H1 (cell line): ENCODE measurements around the gene LINGO4. TPM values are rescaled to one million over a fixed set of nuclear protein-coding genes. Genes with fewer than 3 reads are reported as not detected.

Experiments
- CTCF ChIA-PET: fragments of 300-600 bp; sonication (Branson Sonifier 250); formaldehyde crosslinking; loops from one replicate; lab custom pipeline; 2021; ENCODE audit not compliant: partially characterized antibody; lab: Charles Lee
- POLR2A ChIA-PET: fragments of 300-600 bp; sonication (Branson Sonifier 250); formaldehyde crosslinking; loops from one replicate; lab custom pipeline; 2021; ENCODE audit warnings: inconsistent platforms; ENCODE audit not compliant: partially characterized antibody; lab: Charles Lee
- DNase-seq, 2 experiments: peaks; one replicate each; pipeline versions ENCODE4 v3.0.0 to v3.0.0-alpha.2; 2010 to 2022; ENCODE audit warnings: low spot score in 2 of 2, low read depth in 1 of 2, mixed read lengths in 1 of 2
- FAIRE-seq: peaks from 2 replicates; lab custom pipeline; 2011; peaks lifted over from hg19 to GRCh38; lab: Jason Lieb, UNC
- H2AFZ ChIP-seq: 2 replicates; pipeline ENCODE4 v1.8.1; 2012; ENCODE audit warnings: low read length, inconsistent platforms
- H2AK5ac ChIP-seq: 2 replicates; pipeline ENCODE4 v1.6.1; 2013; ENCODE audit warnings: low read depth, low read length
- H2BK120ac ChIP-seq: replicated peaks from 2 replicates; pipeline ENCODE3; 2013; ENCODE audit warnings: low read depth, low read length, inconsistent platforms
- H2BK12ac ChIP-seq: 2 replicates; pipeline ENCODE4 v1.6.1; 2013; ENCODE audit warnings: low read depth, low read length
- H2BK15ac ChIP-seq: 2 replicates; pipeline ENCODE4 v1.6.1; 2013; ENCODE audit warnings: low read length
- H2BK20ac ChIP-seq: 2 replicates; pipeline ENCODE4 v1.6.1; 2013; ENCODE audit warnings: low read length
- H2BK5ac ChIP-seq: 2 replicates; pipeline ENCODE4 v1.6.1; 2013; ENCODE audit warnings: low read depth, low read length
- H3K14ac ChIP-seq: 2 replicates; pipeline ENCODE4 v1.6.1; 2013; ENCODE audit warnings: inconsistent platforms; ENCODE audit not compliant: insufficient read length
- H3K18ac ChIP-seq: 2 replicates; pipeline ENCODE4 v1.6.1; 2013; ENCODE audit warnings: low read length; ENCODE audit errors: extremely low read depth
- H3K23ac ChIP-seq: 2 replicates; pipeline ENCODE4 v1.6.1; 2013; ENCODE audit warnings: inconsistent platforms; ENCODE audit not compliant: insufficient read length
- H3K23me2 ChIP-seq: 2 replicates; pipeline ENCODE4 v1.6.1; 2013; ENCODE audit warnings: low read depth, low read length
- H3K27ac ChIP-seq: 2 replicates; pipeline ENCODE4 v1.6.1; 2011; ENCODE audit warnings: low read depth, low read length, inconsistent platforms
- H3K27me3 ChIP-seq, 4 experiments: replicated peaks in 1 of 4; 1 replicate in 1 of 4; 2 replicates in 3 of 4; pipeline versions ENCODE4 v1.6.1 to v1.8.1; 2011 to 2013; ENCODE audit warnings: low read length in 3 of 4, mild to moderate bottlenecking in 3 of 4, inconsistent platforms in 2 of 4, mixed read lengths in 2 of 4, moderate library complexity in 1 of 4; ENCODE audit not compliant: control insufficient read depth in 3 of 4, insufficient read depth in 3 of 4; ENCODE audit errors: extremely low read depth in 1 of 4
- H3K36me3 ChIP-seq, 4 experiments: 2 replicates each; pipeline versions ENCODE4 v1.6.1 to v1.8.1; 2011 to 2013; ENCODE audit warnings: mild to moderate bottlenecking in 4 of 4, low read length in 3 of 4, moderate library complexity in 2 of 4, control low read depth in 1 of 4, inconsistent platforms in 1 of 4; ENCODE audit not compliant: insufficient read depth in 4 of 4, control insufficient read depth in 2 of 4
- H3K4ac ChIP-seq: replicated peaks from 2 replicates; pipeline ENCODE3; 2013; ENCODE audit warnings: low read length, low read depth, mixed read lengths, inconsistent platforms; ENCODE audit not compliant: insufficient read length
- H3K4me1 ChIP-seq, 4 experiments: replicated peaks in 1 of 4; 1 replicate in 1 of 4; 2 replicates in 3 of 4; pipeline versions ENCODE4 v1.6.1 to v1.8.1; 2011 to 2013; ENCODE audit warnings: low read length in 3 of 4, inconsistent platforms in 2 of 4, mixed read lengths in 1 of 4; ENCODE audit not compliant: insufficient read depth in 4 of 4, control insufficient read depth in 3 of 4
- H3K4me2 ChIP-seq, 2 experiments: 2 replicates each; pipeline versions ENCODE4 v1.6.1 to v1.8.1; 2011 to 2013; ENCODE audit warnings: low read depth in 2 of 2, low read length in 2 of 2, control low read depth in 1 of 2, inconsistent platforms in 1 of 2, mild to moderate bottlenecking in 1 of 2; ENCODE audit not compliant: insufficient read depth in 1 of 2
- H3K4me3 ChIP-seq, 4 experiments: fragments of 200-600, 300-600 bp in 1 of 4; sonication (generic), shearing (Covaris generic), sonication (Bioruptor Twin) in 1 of 4; 2 replicates each; pipeline versions ENCODE4 v1.5.1 to v1.8.1; 2011 to 2016; ENCODE audit warnings: low read length in 4 of 4, low read depth in 3 of 4, control low read depth in 2 of 4, inconsistent platforms in 2 of 4, mild to moderate bottlenecking in 2 of 4, mixed read lengths in 1 of 4, moderate library complexity in 1 of 4; ENCODE audit not compliant: insufficient read depth in 2 of 4; ENCODE audit errors: extremely low read depth in 1 of 4
- H3K56ac ChIP-seq: replicated peaks from 2 replicates; pipeline ENCODE3; 2013; ENCODE audit warnings: low read depth, mild to moderate bottlenecking, mixed read lengths, low read length, inconsistent platforms; ENCODE audit not compliant: insufficient read length
- H3K79me1 ChIP-seq: 2 replicates; pipeline ENCODE4 v1.6.1; 2013; ENCODE audit warnings: low read depth, low read length, control low read depth
- H3K79me2 ChIP-seq, 2 experiments: 2 replicates each; pipeline versions ENCODE4 v1.6.1 to v1.8.1; 2012 to 2013; ENCODE audit warnings: low read length in 2 of 2, mild to moderate bottlenecking in 2 of 2, inconsistent platforms in 1 of 2; ENCODE audit not compliant: insufficient read depth in 2 of 2, control insufficient read depth in 1 of 2
- H3K9ac ChIP-seq, 4 experiments: replicated peaks in 1 of 4; 1 replicate in 1 of 4; 2 replicates in 3 of 4; pipeline versions ENCODE4 v1.6.1 to v1.8.1; 2011 to 2013; ENCODE audit warnings: low read depth in 3 of 4, low read length in 3 of 4, control low read depth in 2 of 4, mild to moderate bottlenecking in 2 of 4, moderate library complexity in 2 of 4, inconsistent platforms in 1 of 4; ENCODE audit errors: extremely low read depth in 1 of 4
- H3K9me3 ChIP-seq, 2 experiments: 2 replicates each; pipeline versions ENCODE4 v1.6.1 to v1.8.1; 2012 to 2013; ENCODE audit warnings: mild to moderate bottlenecking in 2 of 2, moderate library complexity in 2 of 2, control low read depth in 1 of 2, inconsistent platforms in 1 of 2, low read depth in 1 of 2, low read length in 1 of 2, mixed read lengths in 1 of 2; ENCODE audit not compliant: insufficient read depth in 2 of 2
- H4K20me1 ChIP-seq, 2 experiments: replicated peaks in 1 of 2; 2 replicates each; pipeline versions ENCODE3 to v1.8.1; 2011 to 2013; ENCODE audit warnings: inconsistent platforms in 2 of 2, low read length in 2 of 2, mild to moderate bottlenecking in 1 of 2; ENCODE audit not compliant: insufficient read depth in 2 of 2, control insufficient read depth in 1 of 2
- H4K5ac ChIP-seq: 2 replicates; pipeline ENCODE4 v1.6.1; 2013; ENCODE audit warnings: low read length, low read depth, mixed read lengths, inconsistent platforms; ENCODE audit not compliant: insufficient read length
- H4K8ac ChIP-seq: 2 replicates; pipeline ENCODE4 v1.8.0; 2013; ENCODE audit warnings: mild to moderate bottlenecking, moderate library complexity, low read length, inconsistent platforms; ENCODE audit not compliant: insufficient read depth; ENCODE audit errors: extremely low read depth
- H4K91ac ChIP-seq: replicated peaks from 2 replicates; pipeline ENCODE3; 2013; ENCODE audit warnings: low read length, mixed read lengths, inconsistent platforms; ENCODE audit not compliant: insufficient read length
- BCL11A ChIP-seq, 2 experiments: IDR thresholded peaks; one replicate each; pipeline ENCODE4 v1.6.1; 2011; ENCODE audit warnings: low read depth in 2 of 2, low read length in 2 of 2, mild to moderate bottlenecking in 2 of 2
- CREB1 ChIP-seq: IDR thresholded peaks from 2 replicates; pipeline ENCODE4 v1.6.1; 2012; ENCODE audit warnings: inconsistent platforms
- CTBP2 ChIP-seq: IDR thresholded peaks from 2 replicates; pipeline ENCODE4 v1.7.0; 2011; ENCODE audit warnings: borderline replicate concordance, mild to moderate bottlenecking, moderate library complexity, mixed read lengths, low read length; ENCODE audit not compliant: insufficient read depth, insufficient read length
- GABPA ChIP-seq: IDR thresholded peaks from 2 replicates; pipeline ENCODE4 v1.6.1; 2011; ENCODE audit warnings: mild to moderate bottlenecking, low read length, moderate library complexity, borderline replicate concordance; ENCODE audit not compliant: insufficient read depth
- KDM1A ChIP-seq: fragments of 200-600, 300-600 bp; sonication (generic); IDR thresholded peaks from 2 replicates; pipeline ENCODE4 v1.7.1; 2016; ENCODE audit warnings: mild to moderate bottlenecking, low read length, borderline replicate concordance
- KDM5A ChIP-seq: fragments of 200-600 bp; IDR thresholded peaks from 2 replicates; pipeline ENCODE4 v1.7.1; 2012; ENCODE audit warnings: mild to moderate bottlenecking, low read length, inconsistent platforms, mixed read lengths
- NRF1 ChIP-seq: IDR thresholded peaks from 2 replicates; pipeline ENCODE4 v1.6.1; 2011; ENCODE audit warnings: mild to moderate bottlenecking, low read depth, low read length, improper control_type of control experiment
- RFX5 ChIP-seq: IDR thresholded peaks from 2 replicates; pipeline ENCODE4 v1.6.1; 2011; ENCODE audit warnings: low read depth, low read length, improper control_type of control experiment, borderline replicate concordance
- SIN3A ChIP-seq, 2 experiments: IDR thresholded peaks in 1 of 2; conservative IDR thresholded peaks in 1 of 2; 2 replicates each; pipeline ENCODE4 v1.6.1; 2011 to 2012; ENCODE audit warnings: low read length in 2 of 2, improper control_type of control experiment in 1 of 2, low read depth in 1 of 2, mild to moderate bottlenecking in 1 of 2
- SIRT6 ChIP-seq: IDR thresholded peaks from one replicate; pipeline ENCODE4 v1.7.1; 2012; ENCODE audit warnings: low read length, inconsistent platforms
- SRF ChIP-seq: IDR thresholded peaks from 2 replicates; pipeline ENCODE4 v1.6.1; 2011; ENCODE audit warnings: mild to moderate bottlenecking, low read depth, low read length, moderate library complexity
- SUZ12 ChIP-seq: fragments of 200-600 bp; sonication (generic); IDR thresholded peaks from 2 replicates; pipeline ENCODE4 v1.6.1; 2012; ENCODE audit warnings: mild to moderate bottlenecking, inconsistent platforms, low read length, moderate library complexity, mixed read lengths
- TAF1 ChIP-seq: IDR thresholded peaks from 2 replicates; pipeline ENCODE4 v1.6.1; 2011; ENCODE audit warnings: mild to moderate bottlenecking, low read depth, low read length
- TBP ChIP-seq: IDR thresholded peaks from 2 replicates; pipeline ENCODE4 v1.6.1; 2011; ENCODE audit warnings: low read depth, low read length, improper control_type of control experiment
- TCF12 ChIP-seq: IDR thresholded peaks from 2 replicates; pipeline ENCODE4 v1.6.1; 2011; ENCODE audit warnings: low read depth, mild to moderate bottlenecking, low read length
- WGBS, 2 experiments: shearing (Covaris generic) in 1 of 2; methylation state at CpG; one replicate each; pipeline versions ENCODE4 v1.1.6 to v1.1.7; 2013 to 2015; ENCODE audit warnings: low lambda C conversion rate in 2 of 2, mixed read lengths in 2 of 2, inconsistent platforms in 1 of 2, low coverage in 1 of 2, missing lambda C conversion rate in 1 of 2; ENCODE audit not compliant: insufficient replicate concordance in 2 of 2, insufficient coverage in 1 of 2, insufficient read length in 1 of 2; ENCODE audit errors: extremely low coverage in 1 of 2, missing lambda C conversion rate in 1 of 2; 5-methylcytosine and 5-hydroxymethylcytosine counted together
- polyA plus RNA-seq, 7 experiments: library from polyadenylated mRNA; depleted of rRNA in 3 of 7; stranded (reverse) in 5 of 7; unstranded in 2 of 7; fragments of >200 nt in 5 of 7; fragments of 200-250 nt in 2 of 7; gene quantifications; 1 replicate in 5 of 7; 2 replicates in 1 of 7; 4 replicates in 1 of 7; pipeline versions ENCODE4 v1.2.1 to v1.2.3, GENCODE V29; 2011 to 2013; ENCODE audit warnings: missing spikeins in 2 of 7, mixed read lengths in 2 of 7
- total RNA-seq: library from RNA; stranded (reverse); fragmentation: NEBNext Ultra II Directional; extraction: Animal tissue kit (Norgen Biotek cat#: 25700); gene quantifications from 2 replicates; pipeline ENCODE4 v1.2.1, GENCODE V29; 2021

Gene LINGO4
- total and polyA plus RNA-seq, 2 of the 8 experiments (the other 6 are each of a cell fraction or from before 2014, with no cell fraction given) = 0.03 TPM; not detected in 1

DNA sequence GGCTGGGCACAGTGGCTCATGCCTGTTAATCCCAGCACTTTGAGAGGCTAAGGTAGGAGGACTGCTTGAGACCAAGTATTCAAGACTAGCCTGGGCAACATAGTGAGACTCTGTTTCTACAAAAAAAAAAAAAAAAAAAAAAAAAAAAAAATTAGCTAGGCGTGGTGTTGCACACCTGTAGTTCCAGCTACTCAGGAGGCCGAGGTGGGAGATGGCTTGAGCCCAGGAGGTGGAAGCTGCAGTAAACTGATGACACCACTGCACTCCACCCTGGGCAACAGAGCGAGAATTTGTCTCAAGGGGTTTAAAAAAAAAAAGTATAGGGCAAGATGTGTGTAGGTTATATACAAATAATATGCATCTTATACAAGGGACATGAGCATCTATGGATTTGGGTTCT is 17.5 kb downstream of the LINGO4 start:
- POLR2A ChIA-PET = interaction anchor here (0.6 to 2.5 kb wide), 2 partner anchors 53 to 112 kb away, joined by 3 to 6 read pairs; partner anchors contain the start of gene C2CD4D
- no peaks in the 10 kb centered on the region for H3K27me3 ChIP-seq

More for the DNA sequence above, 17.5 kb downstream of the LINGO4 start:
- no peaks in the 10 kb centered on the region for H4K20me1 ChIP-seq
- H3K9ac ChIP-seq = no peak overlapping the region
- H3K27ac ChIP-seq = no peak overlapping the region
- H3K14ac ChIP-seq = no peak overlapping the region
- H2BK120ac ChIP-seq = no peak overlapping the region
- H3K4ac ChIP-seq = no peak overlapping the region
- no peak for TF ChIP-seq GABPA
- TF ChIP-seq KDM5A = no peak
- no peak for TF ChIP-seq NRF1
- TF ChIP-seq CREB1 = no peak
- no peak for TF ChIP-seq RFX5
- no peak for TF ChIP-seq BCL11A (IDR thresholded peaks at IDR 0.05; ENCODE audit: low read depth in 2 of 2, low read length in 2 of 2)
- no peak for TF ChIP-seq TBP
- no peak for TF ChIP-seq SRF
- no peak for TF ChIP-seq SIN3A (conservative IDR thresholded peaks at IDR 0.05 in 1 of 2, IDR thresholded peaks at IDR 0.05 in 1 of 2; ENCODE audit: low read depth in 1 of 2, low read length in 2 of 2)
- no peak for TF ChIP-seq TAF1
- TF ChIP-seq KDM1A = no peak
- no peak for TF ChIP-seq SUZ12
- no peak for TF ChIP-seq CTBP2
- no peak for TF ChIP-seq SIRT6
- TF ChIP-seq TCF12 = no peak
- WGBS, 2 experiments = 100% methylated on average over 2 of the region's 3 CpGs; no CpG with 5 or more reads in 1 of the 2 experiments
- no peak overlapping the region for H2BK15ac ChIP-seq
- peaks cover 0 to 2% (median 0%) of the 10 kb centered on the region in 4 experiments; a peak in 1 of 7 replicates for H3K4me1 ChIP-seq
- H3K79me1 ChIP-seq = no peaks in the 10 kb centered on the region; the same call in 1 of the 2 replicates
- no peak overlapping the region for H4K5ac ChIP-seq
- H2BK20ac ChIP-seq = no peak overlapping the region
- H3K9me3 ChIP-seq = no peaks in the 10 kb centered on the region
- H3K36me3 ChIP-seq = no peaks in the 10 kb centered on the region
- CTCF ChIA-PET = interaction anchor here (0.6 to 1.5 kb wide), 6 partner anchors 24 to 227 kb away, joined by 3 to 4 read pairs (median 3); no protein-coding TSS in a partner anchor
- H2AK5ac ChIP-seq = no peak overlapping the region
- H3K23ac ChIP-seq = no peak overlapping the region
- no peak overlapping the region for H2BK5ac ChIP-seq
- no peak overlapping the region for H4K8ac ChIP-seq
- no peak overlapping the region for H3K18ac ChIP-seq
- H3K23me2 ChIP-seq = peaks cover 13% of the 10 kb centered on the region
- no peak overlapping the region for H3K56ac ChIP-seq
- H2AFZ ChIP-seq = no peak overlapping the region
- FAIRE-seq (no peak), DNase-seq (no peak)
- H3K4me2 ChIP-seq = no peak overlapping the region
- H3K4me3 ChIP-seq = no peak overlapping the region
- no peak overlapping the region for H4K91ac ChIP-seq
- 0 out of 4 replicates have a peak, but pooled peaks cover 0 to 3% of the 10 kb centered on the region in 2 experiments for H3K79me2 ChIP-seq
- H2BK12ac ChIP-seq = no peak overlapping the region
